Mammary epithelial cell (primary cell): ENCODE measurements around the gene SLC22A14.
A peak's percentile ranks its signal among the peaks of the same experiment; 100 is the strongest.

Experiments used
- EZH2 ChIP-seq: IDR thresholded peaks from 2 replicates; pipeline ENCODE4 v1.6.1; 2012; ENCODE audit warnings: low read length, inconsistent platforms, borderline replicate concordance
- TF ChIP-seq, protein P1 (sequence below), 2 donors: IDR thresholded peaks in 1 of 2; conservative IDR thresholded peaks in 1 of 2; 2 replicates each; pipeline ENCODE4 v1.5.1; 2011 to 2012; ENCODE audit warnings: inconsistent platforms in 2 of 2, low read length in 2 of 2, mild to moderate bottlenecking in 2 of 2, control low read depth in 1 of 2, low read depth in 1 of 2; ENCODE audit not compliant: insufficient read depth in 1 of 2; ENCODE audit errors: extremely low read depth in 1 of 2

DNA sequence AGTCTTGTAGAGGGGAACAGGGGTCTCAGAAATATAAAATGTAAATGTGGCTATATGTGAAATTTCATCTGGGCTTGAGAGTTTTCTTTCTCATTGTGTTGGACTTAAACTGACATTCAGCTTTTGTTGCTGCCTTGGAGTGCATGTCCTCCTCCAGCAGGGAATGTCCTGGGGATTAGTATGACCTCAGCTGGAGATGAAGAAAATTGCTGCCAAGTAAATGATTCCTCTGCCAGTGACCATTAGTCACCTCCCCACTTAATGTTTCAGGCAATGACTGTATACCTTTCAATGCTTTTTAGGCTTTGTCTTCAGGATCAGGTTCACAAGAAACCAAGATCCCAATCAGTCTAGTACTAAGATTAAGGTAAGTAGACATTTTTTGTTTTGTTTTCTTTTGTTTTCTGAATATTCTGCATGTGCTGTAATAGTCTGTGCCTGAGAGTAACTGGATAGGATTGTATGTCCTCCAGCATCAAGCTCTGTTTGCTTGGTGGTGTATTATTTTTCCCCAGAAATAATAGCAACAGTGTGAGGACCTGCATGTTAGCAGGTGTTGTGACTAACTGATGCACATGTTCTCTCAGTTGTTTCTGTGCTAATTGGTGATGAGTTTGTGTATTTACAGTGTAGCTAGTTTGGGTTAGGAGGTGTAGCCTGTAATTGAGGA, 34.6 kb upstream of the SLC22A14 start:
- no peak for TF ChIP-seq EZH2
- TF ChIP-seq, protein P1, sequence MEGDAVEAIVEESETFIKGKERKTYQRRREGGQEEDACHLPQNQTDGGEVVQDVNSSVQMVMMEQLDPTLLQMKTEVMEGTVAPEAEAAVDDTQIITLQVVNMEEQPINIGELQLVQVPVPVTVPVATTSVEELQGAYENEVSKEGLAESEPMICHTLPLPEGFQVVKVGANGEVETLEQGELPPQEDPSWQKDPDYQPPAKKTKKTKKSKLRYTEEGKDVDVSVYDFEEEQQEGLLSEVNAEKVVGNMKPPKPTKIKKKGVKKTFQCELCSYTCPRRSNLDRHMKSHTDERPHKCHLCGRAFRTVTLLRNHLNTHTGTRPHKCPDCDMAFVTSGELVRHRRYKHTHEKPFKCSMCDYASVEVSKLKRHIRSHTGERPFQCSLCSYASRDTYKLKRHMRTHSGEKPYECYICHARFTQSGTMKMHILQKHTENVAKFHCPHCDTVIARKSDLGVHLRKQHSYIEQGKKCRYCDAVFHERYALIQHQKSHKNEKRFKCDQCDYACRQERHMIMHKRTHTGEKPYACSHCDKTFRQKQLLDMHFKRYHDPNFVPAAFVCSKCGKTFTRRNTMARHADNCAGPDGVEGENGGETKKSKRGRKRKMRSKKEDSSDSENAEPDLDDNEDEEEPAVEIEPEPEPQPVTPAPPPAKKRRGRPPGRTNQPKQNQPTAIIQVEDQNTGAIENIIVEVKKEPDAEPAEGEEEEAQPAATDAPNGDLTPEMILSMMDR (conservative IDR thresholded peaks at IDR 0.05 in 1 of 2, IDR thresholded peaks at IDR 0.05 in 1 of 2; ENCODE audit: extremely low read depth in 1 of 2, insufficient read depth in 1 of 2, low read depth in 1 of 2, low read length in 2 of 2) = peak; percentile 31 to 55
